Activated CD4-positive, alpha-beta memory T cell treated with anti-CD3 and anti-CD28 coated beads for 36 hours (primary cell): Measurements from ENCODE around the gene LCE2D. TPM values are rescaled to one million over a fixed set of nuclear protein-coding genes. Genes with fewer than 3 reads are reported as not detected.

Source experiments
- CTCF ChIA-PET: fragments of 350-600 bp; sonication (Branson Sonifier 250); formaldehyde crosslinking; loops from one replicate; lab custom pipeline; 2021; ENCODE audit warnings: antibody characterized with exemption, inconsistent platforms; lab: Charles Lee
- POLR2A ChIA-PET: fragments of 350-600 bp; sonication (Branson Sonifier 250); formaldehyde crosslinking; loops from one replicate; lab custom pipeline; 2021; ENCODE audit warnings: antibody characterized with exemption; lab: Charles Lee
- DNase-seq: peaks from one replicate; pipeline ENCODE4 v3.0.0-alpha.2; 2020
- H3K27ac Mint-ChIP-seq: one replicate; pipeline ENCODE4 v1.8.0; 2021; ENCODE audit warnings: mixed read lengths
- H3K27me3 Mint-ChIP-seq: one replicate; pipeline ENCODE4 v1.8.0; 2021; ENCODE audit warnings: mixed read lengths
- H3K36me3 Mint-ChIP-seq: one replicate; pipeline ENCODE4 v1.8.0; 2021; ENCODE audit warnings: mixed read lengths
- H3K4me1 Mint-ChIP-seq: one replicate; pipeline ENCODE4 v1.8.0; 2021; ENCODE audit warnings: low read depth, mixed read lengths
- H3K4me3 Mint-ChIP-seq: one replicate; pipeline ENCODE4 v1.8.0; 2021; ENCODE audit warnings: mild to moderate bottlenecking, mixed read lengths
- H3K9me3 Mint-ChIP-seq: one replicate; pipeline ENCODE4 v1.8.0; 2021; ENCODE audit warnings: mixed read lengths
- intact Hi-C: fragments of 100-400 bp; cut with micrococcal nuclease; formaldehyde crosslinking; loops from one replicate; pipeline ENCODE4 v1.15.1; 2023
- total RNA-seq, 2 experiments: library from RNA; stranded (reverse); gene quantifications; one replicate each; pipeline ENCODE4 v1.2.3, GENCODE V29; 2021

Gene LCE2D, protein sequence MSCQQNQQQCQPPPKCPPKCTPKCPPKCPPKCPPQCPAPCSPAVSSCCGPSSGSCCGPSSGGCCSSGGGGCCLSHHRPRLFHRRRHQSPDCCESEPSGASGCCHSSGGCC
- not detected for total RNA-seq

DNA sequence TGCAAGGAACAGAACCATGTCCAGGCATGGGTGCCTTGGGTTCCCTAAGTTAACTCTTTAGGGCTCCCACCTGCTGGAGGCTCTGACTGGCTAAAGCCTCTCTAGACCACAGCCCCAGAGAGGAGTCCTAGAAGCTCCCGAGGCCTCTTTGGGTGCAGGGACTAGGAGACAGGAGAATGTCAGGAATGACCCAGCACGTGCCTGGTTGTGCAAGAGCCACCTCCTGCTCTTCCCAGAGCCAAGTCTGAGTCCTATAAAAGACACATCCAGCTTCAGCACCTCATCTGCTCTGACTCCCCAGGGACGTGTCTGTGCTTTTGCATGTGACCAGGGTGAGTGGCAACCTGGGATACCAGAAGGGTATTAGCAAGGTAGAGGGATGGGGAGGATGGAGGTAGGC, at the start of gene LCE2D:
Gene LCE2D (plus strand): TSS at position 283 of the 400 bp plus-strand sequence. CDS start 726 bp downstream, outside the sequence.
- no peak within 1 kb of the TSS for H3K4me3 Mint-ChIP-seq
- intact Hi-C loops: no loop called here
- DNase-seq: no peak
- no peaks in the 10 kb centered on the region for H3K4me1 Mint-ChIP-seq
- H3K36me3 Mint-ChIP-seq: no peaks in the 10 kb centered on the region
- POLR2A ChIA-PET: no interaction called here
- peaks cover 4% of the 10 kb centered on the region for H3K27me3 Mint-ChIP-seq
- no peak within 1 kb of the TSS for H3K27ac Mint-ChIP-seq
- CTCF ChIA-PET: interaction anchor here (1.8 kb wide), 1 partner anchor 9 kb away, joined by 6 read pairs; no protein-coding TSS in a partner anchor
- H3K9me3 Mint-ChIP-seq: no peaks in the 10 kb centered on the region

DNA sequence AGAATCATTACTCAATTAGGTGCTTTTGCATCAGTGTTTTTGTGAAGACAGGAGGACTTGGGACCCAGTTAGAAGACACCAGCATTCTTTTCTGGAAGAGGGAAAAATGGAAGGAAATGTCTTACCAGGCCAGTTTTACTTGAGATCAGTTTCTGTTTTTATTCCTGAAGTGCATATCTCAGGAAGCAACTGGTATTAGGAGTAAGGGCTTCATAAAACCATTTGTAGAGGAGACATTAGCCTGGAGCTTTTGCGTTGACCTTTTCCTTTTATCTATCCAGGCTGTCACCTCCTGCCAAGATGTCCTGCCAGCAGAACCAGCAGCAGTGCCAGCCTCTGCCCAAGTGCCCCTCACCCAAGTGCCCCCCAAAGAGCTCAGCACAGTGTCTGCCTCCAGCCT, 49.7 kb upstream of the LCE2D start, which contains the start of gene LCE3B:
Gene LCE3B (plus strand): TSS at position 301 of the 400 bp plus-strand sequence. CDS start 0 bp downstream, at position 301.
- Mint-ChIP-seq H3K36me3 (no peaks in the 10 kb centered on the region), H3K27ac (no peak within 1 kb of the TSS), H3K27me3 (no peaks in the 10 kb centered on the region), H3K4me3 (no peak within 1 kb of the TSS), H3K4me1 (no peaks in the 10 kb centered on the region), H3K9me3 (peaks cover 5% of the 10 kb centered on the region)
- ChIA-PET POLR2A (no interaction called here), CTCF (no interaction called here)
- intact Hi-C loops: no loop called here
- no peak for DNase-seq

DNA sequence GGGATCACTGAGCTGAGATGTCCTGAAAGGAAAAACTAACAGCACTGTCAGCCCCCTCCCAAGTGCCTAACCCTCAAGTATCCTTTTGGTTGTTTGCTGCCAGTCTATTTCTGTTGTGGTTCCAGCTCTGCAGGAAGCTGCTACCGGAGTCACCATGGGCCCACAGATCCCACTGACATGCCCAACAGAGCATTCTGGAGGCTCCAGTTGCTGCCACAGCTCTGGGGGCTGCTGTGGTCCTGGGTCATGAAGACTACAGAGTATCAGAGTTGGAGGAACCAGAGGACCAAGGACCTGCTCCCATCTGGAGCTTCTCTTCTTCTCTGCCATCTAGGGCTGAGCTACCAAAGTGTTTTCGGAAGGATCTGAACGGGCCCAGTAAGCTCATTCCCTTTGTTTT, 41.2 kb upstream of the LCE2D start:
- peaks cover 2% of the 10 kb centered on the region for H3K4me1 Mint-ChIP-seq
- H3K27me3 Mint-ChIP-seq: peaks cover 20% of the 10 kb centered on the region
- no peak for DNase-seq
- H3K9me3 Mint-ChIP-seq: peaks cover 15% of the 10 kb centered on the region
- intact Hi-C loops: loop anchor here (2.0 kb wide), 1 partner anchor 45 kb away; no protein-coding TSS in a partner anchor
- ChIA-PET CTCF (interaction anchor here (1.5 kb wide), 1 partner anchor 45 kb away, joined by 6 read pairs; no protein-coding TSS in a partner anchor), POLR2A (no interaction called here)
- H3K27ac Mint-ChIP-seq: no peak overlapping the region
- no peak overlapping the region for H3K4me3 Mint-ChIP-seq
- no peaks in the 10 kb centered on the region for H3K36me3 Mint-ChIP-seq

DNA sequence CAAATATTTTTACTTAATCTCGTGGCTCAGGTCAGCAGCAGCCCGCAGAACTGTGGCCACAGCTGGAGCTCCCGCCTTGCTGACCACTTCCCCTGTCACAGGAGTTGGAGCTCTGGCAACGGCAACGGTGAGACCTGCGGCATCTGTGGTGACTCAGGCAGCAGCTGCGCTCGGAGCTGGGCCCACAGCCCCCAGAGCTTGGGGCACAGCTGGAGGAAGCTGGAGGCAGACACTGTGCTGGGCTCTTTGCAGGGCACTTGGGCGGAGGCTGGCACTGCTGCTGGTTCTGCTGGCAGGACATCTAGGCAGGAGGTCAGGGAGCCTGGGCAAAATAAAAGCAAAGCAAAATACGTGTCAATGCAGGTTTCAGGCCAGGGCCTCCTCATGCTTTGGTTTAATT, 40.4 kb upstream of the LCE2D start, which contains the start of gene LCE3A:
Gene LCE3A (minus strand): TSS at position 301 of the 400 bp plus-strand sequence. CDS start 0 bp downstream, at position 301.
- Mint-ChIP-seq H3K27me3 (peaks cover 27% of the 10 kb centered on the region), H3K36me3 (no peaks in the 10 kb centered on the region), H3K27ac (no peak within 1 kb of the TSS), H3K4me3 (no peak within 1 kb of the TSS), H3K9me3 (peaks cover 12% of the 10 kb centered on the region), H3K4me1 (peaks cover 2% of the 10 kb centered on the region)
- ChIA-PET POLR2A (no interaction called here), CTCF (interaction anchor here (0.8 to 1.5 kb wide), 5 partner anchors 9 to 90 kb away, joined by 3 to 6 read pairs (median 5); no protein-coding TSS in a partner anchor)
- DNase-seq: no peak
- intact Hi-C loops: loop anchor here (2.0 kb wide), 1 partner anchor 46 kb away; no protein-coding TSS in a partner anchor

DNA sequence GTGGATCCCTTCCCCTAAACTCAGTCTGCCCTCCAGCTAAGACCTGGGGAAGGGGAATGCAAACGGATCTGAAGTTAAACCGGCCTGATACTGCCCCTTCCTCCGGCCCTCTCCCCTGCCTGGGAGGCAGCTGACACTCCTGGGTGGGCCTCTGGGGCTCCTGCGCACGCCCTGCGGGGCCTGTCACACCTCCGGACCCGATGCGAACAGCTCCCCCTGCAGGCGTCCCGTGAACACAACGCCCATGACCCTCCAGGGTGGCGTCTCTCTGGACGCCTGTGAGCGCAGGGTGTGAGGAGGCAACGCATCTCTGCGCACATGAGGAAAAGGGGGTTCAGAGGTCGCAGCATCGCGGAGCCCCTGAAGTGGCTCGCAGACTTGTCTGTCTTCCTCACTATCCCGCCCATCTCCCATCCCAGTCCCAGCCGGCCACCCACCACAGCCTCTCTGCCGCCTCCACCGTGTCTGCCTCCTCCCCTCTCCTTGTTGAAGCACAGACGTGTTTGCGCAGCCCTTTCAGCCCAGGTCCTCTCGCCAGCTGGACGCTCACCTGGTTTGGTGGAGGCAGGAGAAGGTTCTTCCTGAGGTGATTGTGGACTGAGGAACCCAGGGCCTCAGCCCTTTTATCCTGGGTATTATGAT, 39.9 kb upstream of the LCE2D start:
- no peaks in the 10 kb centered on the region for H3K36me3 Mint-ChIP-seq
- ChIA-PET POLR2A (no interaction called here), CTCF (interaction anchor here (0.8 to 1.5 kb wide), 5 partner anchors 8 to 90 kb away, joined by 3 to 6 read pairs (median 5); no protein-coding TSS in a partner anchor)
- H3K9me3 Mint-ChIP-seq: peaks cover 12% of the 10 kb centered on the region
- H3K27ac Mint-ChIP-seq: no peak overlapping the region
- H3K4me1 Mint-ChIP-seq: peaks cover 2% of the 10 kb centered on the region
- DNase-seq: peak; percentile 44
- H3K27me3 Mint-ChIP-seq: peaks cover 27% of the 10 kb centered on the region
- no peak overlapping the region for H3K4me3 Mint-ChIP-seq
- intact Hi-C loops: loop anchor here (2.0 kb wide), 1 partner anchor 47 kb away; no protein-coding TSS in a partner anchor

DNA sequence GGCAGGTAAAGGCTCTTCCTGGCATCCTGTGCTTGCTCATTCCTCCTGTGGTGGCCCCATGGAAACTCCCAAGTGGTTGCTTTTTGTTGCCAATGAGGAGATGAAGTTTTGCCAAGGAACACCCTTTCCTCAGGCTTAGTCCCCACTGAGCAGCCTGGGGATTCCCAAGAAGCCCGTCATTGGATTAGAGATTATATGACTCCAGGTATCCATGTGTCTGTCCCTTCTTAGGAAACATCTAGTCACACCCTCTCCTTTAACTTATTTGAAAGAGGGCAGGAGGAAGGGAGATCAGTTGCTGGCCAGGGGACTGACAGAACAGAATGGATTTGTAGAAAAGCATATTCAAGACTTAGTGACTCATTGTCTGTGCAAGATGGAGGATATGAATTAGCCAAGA, 36.4 kb upstream of the LCE2D start:
- peaks cover 39% of the 10 kb centered on the region for H3K27me3 Mint-ChIP-seq
- H3K9me3 Mint-ChIP-seq: no peaks in the 10 kb centered on the region
- H3K4me1 Mint-ChIP-seq: peaks cover 2% of the 10 kb centered on the region
- H3K27ac Mint-ChIP-seq: no peak overlapping the region
- CTCF ChIA-PET: no interaction called here
- H3K36me3 Mint-ChIP-seq: no peaks in the 10 kb centered on the region
- no peak overlapping the region for H3K4me3 Mint-ChIP-seq
- no peak for DNase-seq
- POLR2A ChIA-PET: no interaction called here
- intact Hi-C loops: no loop called here

DNA sequence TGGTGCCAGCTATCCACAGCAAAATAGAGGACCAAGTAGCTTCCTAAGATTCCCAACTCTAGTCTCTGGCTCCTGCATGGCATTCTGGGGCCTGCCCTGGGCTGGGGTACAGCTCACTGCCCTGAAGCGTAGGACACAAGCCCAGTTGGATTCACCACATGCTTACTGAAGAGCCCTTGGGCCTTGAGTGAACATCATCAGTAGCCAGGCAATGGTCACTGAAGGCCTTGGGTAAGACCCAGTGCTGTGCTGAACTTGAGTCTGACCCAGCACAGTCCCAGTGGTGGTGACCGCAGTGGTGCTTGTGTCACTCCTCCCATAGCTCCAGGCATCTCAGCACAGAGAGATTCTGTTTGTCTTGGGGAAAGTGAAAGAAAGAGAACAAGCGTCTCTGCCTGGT, 32.6 kb upstream of the LCE2D start:
- intact Hi-C loops: no loop called here
- ChIA-PET CTCF (interaction anchor here (1.3 kb wide), 1 partner anchor 23 kb away, joined by 8 read pairs; no protein-coding TSS in a partner anchor), POLR2A (no interaction called here)
- H3K27ac Mint-ChIP-seq: no peak overlapping the region
- H3K4me3 Mint-ChIP-seq: no peak overlapping the region
- no peaks in the 10 kb centered on the region for H3K4me1 Mint-ChIP-seq
- H3K9me3 Mint-ChIP-seq: no peaks in the 10 kb centered on the region
- peaks cover 23% of the 10 kb centered on the region for H3K27me3 Mint-ChIP-seq
- H3K36me3 Mint-ChIP-seq: no peaks in the 10 kb centered on the region
- no peak for DNase-seq

DNA sequence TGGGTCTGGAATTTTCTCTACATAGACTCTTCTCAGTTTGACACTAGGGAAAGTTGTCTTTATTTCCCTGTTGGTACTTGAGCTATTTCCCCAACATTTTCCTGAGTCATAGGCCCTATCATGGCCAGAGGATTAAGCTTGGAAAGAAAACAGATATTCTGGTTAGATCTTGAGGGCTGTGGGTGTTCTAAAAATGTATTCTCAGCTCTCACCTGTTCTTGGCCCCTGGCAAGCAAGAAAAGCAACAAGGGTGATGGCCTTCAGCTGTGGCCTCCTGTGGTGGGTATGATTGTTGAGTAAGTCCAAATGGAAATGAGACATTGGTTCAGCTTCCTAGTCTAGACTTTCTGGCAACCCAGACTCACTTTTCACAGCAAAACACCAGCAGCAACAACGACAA, 22.8 kb upstream of the LCE2D start:
- no peaks in the 10 kb centered on the region for H3K36me3 Mint-ChIP-seq
- CTCF ChIA-PET: interaction anchor here (2.3 kb wide), 1 partner anchor 14 kb away, joined by 10 read pairs; no protein-coding TSS in a partner anchor
- intact Hi-C loops: no loop called here
- peaks cover 6% of the 10 kb centered on the region for H3K9me3 Mint-ChIP-seq
- H3K4me3 Mint-ChIP-seq: no peak overlapping the region
- POLR2A ChIA-PET: no interaction called here
- no peak overlapping the region for H3K27ac Mint-ChIP-seq
- peaks cover 4% of the 10 kb centered on the region for H3K27me3 Mint-ChIP-seq
- DNase-seq: no peak
- no peaks in the 10 kb centered on the region for H3K4me1 Mint-ChIP-seq

DNA sequence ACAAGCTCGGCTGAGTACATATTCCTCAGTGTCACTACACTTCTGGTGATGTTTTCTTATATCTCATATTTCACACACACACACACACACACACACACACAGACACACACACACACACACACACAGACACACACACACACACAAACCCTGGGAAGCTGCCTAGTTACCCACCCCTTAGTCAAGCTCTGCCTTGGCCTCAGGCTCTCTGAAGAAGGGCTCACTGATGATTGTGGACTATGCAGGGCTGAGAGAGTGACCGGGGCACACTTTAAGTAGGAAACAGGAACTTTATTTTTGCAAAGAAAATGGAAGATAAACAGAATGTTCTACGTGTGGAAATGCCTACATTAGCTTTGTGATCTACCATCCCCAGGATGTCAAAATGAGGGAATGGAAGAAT, 19.2 kb upstream of the LCE2D start:
- no peaks in the 10 kb centered on the region for H3K36me3 Mint-ChIP-seq
- CTCF ChIA-PET: interaction anchor here (1.7 kb wide), 1 partner anchor 9 kb away, joined by 5 read pairs; no protein-coding TSS in a partner anchor
- no peaks in the 10 kb centered on the region for H3K4me1 Mint-ChIP-seq

DNA sequence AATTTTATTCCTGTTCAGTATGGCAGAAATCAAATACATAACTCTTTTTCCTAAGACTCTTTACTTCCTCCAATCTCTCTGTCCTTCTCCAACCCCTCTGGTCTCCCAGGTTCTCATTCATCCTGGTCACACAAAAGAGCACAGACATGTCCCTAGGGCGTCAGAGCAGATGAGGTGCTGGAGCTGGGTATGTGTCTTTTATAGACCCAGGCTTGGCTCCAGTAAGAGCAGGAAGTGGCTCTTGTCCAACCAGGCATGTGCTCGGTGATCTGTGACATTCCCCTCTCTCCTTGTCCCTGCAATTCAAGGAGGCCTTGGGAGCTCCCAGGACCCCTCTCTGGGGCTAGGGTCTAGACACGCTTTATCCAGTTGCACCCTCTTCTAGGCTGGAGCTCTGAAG, 18.0 kb upstream of the LCE2D start:
- intact Hi-C loops: no loop called here
- DNase-seq: no peak
- H3K27me3 Mint-ChIP-seq: peaks cover 19% of the 10 kb centered on the region

More for the DNA sequence above, 19.2 kb upstream of the LCE2D start:
- Mint-ChIP-seq H3K4me3 (no peak overlapping the region), H3K27me3 (peaks cover 17% of the 10 kb centered on the region), H3K9me3 (peaks cover 2% of the 10 kb centered on the region), H3K27ac (no peak overlapping the region)
- POLR2A ChIA-PET: interaction anchor here (0.6 kb wide), 1 partner anchor 10 kb away, joined by 3 read pairs; no protein-coding TSS in a partner anchor
- DNase-seq: no peak
- intact Hi-C loops: no loop called here

DNA sequence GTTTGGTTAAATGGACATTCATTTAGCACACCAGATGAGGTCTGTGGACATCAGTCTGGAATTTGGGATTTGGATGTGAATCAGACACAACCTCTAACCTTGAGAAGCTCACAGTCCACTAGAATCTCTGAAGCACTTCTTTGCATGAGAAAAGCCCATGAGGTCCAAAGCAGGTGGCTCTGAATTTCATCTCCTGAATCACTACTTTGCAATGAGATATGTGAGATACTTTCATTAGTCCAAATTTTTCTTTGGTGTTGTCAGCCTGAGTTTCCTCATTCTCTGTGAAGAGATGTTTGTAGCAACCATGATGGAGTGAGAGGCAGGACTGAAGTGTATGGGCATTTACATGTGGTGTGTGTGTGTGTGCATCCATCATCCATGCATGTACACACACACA, 16.5 kb upstream of the LCE2D start:
- Mint-ChIP-seq H3K4me1 (no peaks in the 10 kb centered on the region), H3K27ac (no peak overlapping the region), H3K36me3 (no peaks in the 10 kb centered on the region), H3K4me3 (no peak overlapping the region), H3K27me3 (peaks cover 19% of the 10 kb centered on the region), H3K9me3 (no peaks in the 10 kb centered on the region)
- ChIA-PET POLR2A (no interaction called here), CTCF (no interaction called here)
- intact Hi-C loops: no loop called here
- DNase-seq: no peak

More for the DNA sequence above, 18.0 kb upstream of the LCE2D start:
- H3K4me1 Mint-ChIP-seq: no peaks in the 10 kb centered on the region
- no peak overlapping the region for H3K27ac Mint-ChIP-seq
- H3K36me3 Mint-ChIP-seq: no peaks in the 10 kb centered on the region
- CTCF ChIA-PET: no interaction called here
- H3K4me3 Mint-ChIP-seq: no peak overlapping the region
- H3K9me3 Mint-ChIP-seq: no peaks in the 10 kb centered on the region
- POLR2A ChIA-PET: no interaction called here

DNA sequence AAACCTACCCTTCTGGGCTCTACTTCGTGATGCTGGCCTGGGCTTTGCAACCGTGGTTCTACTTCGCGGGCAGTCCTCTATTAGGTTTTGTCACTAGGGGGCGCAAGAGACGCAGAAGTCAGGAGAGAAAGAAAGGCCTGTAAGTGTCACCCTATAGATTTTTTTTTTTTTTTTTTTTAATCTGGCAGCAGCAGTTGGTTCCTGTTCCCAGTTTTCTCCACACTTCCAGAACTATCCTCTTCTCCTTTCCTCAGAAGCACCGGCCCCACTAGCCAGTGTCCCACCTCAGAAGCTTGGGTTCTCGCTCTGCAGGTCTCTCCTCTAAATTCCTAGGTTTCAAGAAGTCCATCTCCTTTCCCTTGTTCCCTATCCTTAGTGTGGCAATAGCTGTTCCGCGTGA, 9.1 kb upstream of the LCE2D start:
- CTCF ChIA-PET: interaction anchor here (0.7 to 2.1 kb wide), 16 partner anchors 9 to 572 kb away, joined by 3 to 10 read pairs (median 4); partner anchors contain the start of gene LCE2D
- no peaks in the 10 kb centered on the region for H3K36me3 Mint-ChIP-seq
- intact Hi-C loops: loop anchor here (2.0 kb wide), 1 partner anchor 569 kb away; no protein-coding TSS in a partner anchor
- POLR2A ChIA-PET: interaction anchor here (0.5 kb wide), 1 partner anchor 11 kb away, joined by 3 read pairs; no protein-coding TSS in a partner anchor
- DNase-seq: peak; percentile 69
- H3K4me1 Mint-ChIP-seq: peaks cover 3% of the 10 kb centered on the region
- no peak overlapping the region for H3K27ac Mint-ChIP-seq
- peaks cover 9% of the 10 kb centered on the region for H3K27me3 Mint-ChIP-seq
- H3K9me3 Mint-ChIP-seq: no peaks in the 10 kb centered on the region
- H3K4me3 Mint-ChIP-seq: no peak overlapping the region
